Measurements from ENCODE around the gene SMR3B.

DNA sequence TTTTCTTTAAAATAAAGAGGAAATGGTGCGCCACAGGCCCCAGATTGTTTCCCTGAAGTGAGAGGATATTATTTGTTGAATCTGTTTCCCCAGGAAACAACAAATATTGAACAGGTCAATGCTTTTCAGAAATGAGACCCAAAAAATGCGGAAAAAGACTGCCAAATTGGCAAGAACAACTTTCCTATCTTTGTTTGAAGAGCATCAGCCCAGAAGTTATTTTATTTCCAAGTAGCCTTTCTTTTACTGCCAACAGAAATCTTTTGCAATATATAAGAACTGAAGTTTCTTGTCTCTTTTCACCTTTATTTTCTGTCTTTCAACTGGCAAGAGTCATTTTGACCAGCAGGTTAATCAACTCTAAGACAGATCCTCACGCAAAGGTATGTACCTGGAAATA lies 22.5 kb upstream of the SMR3B start, which contains the start of gene SMR3A:
- TF ChIP-seq, protein P1, sequence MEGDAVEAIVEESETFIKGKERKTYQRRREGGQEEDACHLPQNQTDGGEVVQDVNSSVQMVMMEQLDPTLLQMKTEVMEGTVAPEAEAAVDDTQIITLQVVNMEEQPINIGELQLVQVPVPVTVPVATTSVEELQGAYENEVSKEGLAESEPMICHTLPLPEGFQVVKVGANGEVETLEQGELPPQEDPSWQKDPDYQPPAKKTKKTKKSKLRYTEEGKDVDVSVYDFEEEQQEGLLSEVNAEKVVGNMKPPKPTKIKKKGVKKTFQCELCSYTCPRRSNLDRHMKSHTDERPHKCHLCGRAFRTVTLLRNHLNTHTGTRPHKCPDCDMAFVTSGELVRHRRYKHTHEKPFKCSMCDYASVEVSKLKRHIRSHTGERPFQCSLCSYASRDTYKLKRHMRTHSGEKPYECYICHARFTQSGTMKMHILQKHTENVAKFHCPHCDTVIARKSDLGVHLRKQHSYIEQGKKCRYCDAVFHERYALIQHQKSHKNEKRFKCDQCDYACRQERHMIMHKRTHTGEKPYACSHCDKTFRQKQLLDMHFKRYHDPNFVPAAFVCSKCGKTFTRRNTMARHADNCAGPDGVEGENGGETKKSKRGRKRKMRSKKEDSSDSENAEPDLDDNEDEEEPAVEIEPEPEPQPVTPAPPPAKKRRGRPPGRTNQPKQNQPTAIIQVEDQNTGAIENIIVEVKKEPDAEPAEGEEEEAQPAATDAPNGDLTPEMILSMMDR (IDR thresholded peaks at IDR 0.05) = no peak
- TF ChIP-seq POLR2A (IDR thresholded peaks at IDR 0.05) = no peak
